ENCODE measurements around the gene MCM3.

Gene MCM3

GRCh38 chr6:52231406-52232127 is 53.0 kb downstream of the MCM3 start:
- TF ChIP-seq TAF1 (IDR thresholded peaks at IDR 0.05; ENCODE audit: borderline replicate concordance, insufficient read depth, low read length) (no peak), FOXP2 (optimal IDR thresholded peaks at IDR 0.05; ENCODE audit: borderline replicate concordance, extremely low read depth, extremely low read length, insufficient read depth) (no peak)

- TF ChIP-seq REST (IDR thresholded peaks at IDR 0.05; ENCODE audit: insufficient read depth in 1 of 2, low read depth in 2 of 2, low read length in 2 of 2) = no peak
- no peak for TF ChIP-seq SIN3A (IDR thresholded peaks at IDR 0.05; ENCODE audit: borderline replicate concordance, insufficient read depth, low read length)
- no peak for TF ChIP-seq TAF1 (IDR thresholded peaks at IDR 0.05; ENCODE audit: borderline replicate concordance, insufficient read depth, low read length)
- no peak for TF ChIP-seq POLR2AphosphoS5 (IDR thresholded peaks at IDR 0.05; ENCODE audit: low read depth, low read length)
- TF ChIP-seq FOXP2 (optimal IDR thresholded peaks at IDR 0.05; ENCODE audit: borderline replicate concordance, extremely low read depth, extremely low read length, insufficient read depth) = no peak
Observed at GRCh38 chr6:52230685-52231084, 53.9 kb downstream of the MCM3 start.

- TF ChIP-seq SIN3A (IDR thresholded peaks at IDR 0.05; ENCODE audit: borderline replicate concordance, insufficient read depth, low read length) (no peak), TAF1 (IDR thresholded peaks at IDR 0.05; ENCODE audit: borderline replicate concordance, insufficient read depth, low read length) (no peak), REST (IDR thresholded peaks at IDR 0.05; ENCODE audit: insufficient read depth in 1 of 2, low read depth in 2 of 2, low read length in 2 of 2) (no peak), FOXP2 (optimal IDR thresholded peaks at IDR 0.05; ENCODE audit: borderline replicate concordance, extremely low read depth, extremely low read length, insufficient read depth) (no peak), POLR2AphosphoS5 (IDR thresholded peaks at IDR 0.05; ENCODE audit: low read depth, low read length) (no peak)
Observed at GRCh38 chr6:52227495-52227894, 57.0 kb downstream of the MCM3 start.

- TF ChIP-seq SIN3A (IDR thresholded peaks at IDR 0.05; ENCODE audit: borderline replicate concordance, insufficient read depth, low read length) = no peak
- TF ChIP-seq REST (IDR thresholded peaks at IDR 0.05; ENCODE audit: insufficient read depth in 1 of 2, low read depth in 2 of 2, low read length in 2 of 2) = no peak
- TF ChIP-seq TAF1 (IDR thresholded peaks at IDR 0.05; ENCODE audit: borderline replicate concordance, insufficient read depth, low read length) = no peak
- no peak for TF ChIP-seq POLR2AphosphoS5 (IDR thresholded peaks at IDR 0.05; ENCODE audit: low read depth, low read length)
- no peak for TF ChIP-seq FOXP2 (optimal IDR thresholded peaks at IDR 0.05; ENCODE audit: borderline replicate concordance, extremely low read depth, extremely low read length, insufficient read depth)
Observed at GRCh38 chr6:52221302-52221701, 63.2 kb downstream of the MCM3 start.

- TF ChIP-seq REST (IDR thresholded peaks at IDR 0.05; ENCODE audit: insufficient read depth in 1 of 2, low read depth in 2 of 2, low read length in 2 of 2) = no peak
- no peak for TF ChIP-seq TAF1 (IDR thresholded peaks at IDR 0.05; ENCODE audit: borderline replicate concordance, insufficient read depth, low read length)
- TF ChIP-seq FOXP2 (optimal IDR thresholded peaks at IDR 0.05; ENCODE audit: borderline replicate concordance, extremely low read depth, extremely low read length, insufficient read depth) = no peak
- TF ChIP-seq POLR2AphosphoS5 (IDR thresholded peaks at IDR 0.05; ENCODE audit: low read depth, low read length) = no peak
- no peak for TF ChIP-seq SIN3A (IDR thresholded peaks at IDR 0.05; ENCODE audit: borderline replicate concordance, insufficient read depth, low read length)
Observed at GRCh38 chr6:52217761-52218160, 66.8 kb downstream of the MCM3 start.

Measured in PFSK-1 (cell line).